Stimulated activated CD4-positive, alpha-beta T cell treated with anti-CD3 and anti-CD28 coated beads, Interleukin-4, amount 100 ng/mL, for 1 hour (primary cell): ENCODE measurements around the gene INKA1.
"Not testable (repeated sequence)": the region's sequence is repeated elsewhere in the genome, so short reads cannot be mapped to it uniquely, and the experiment has no call there.

Experiments used
- DNase-seq: peaks from one replicate; pipeline ENCODE4 v3.0.0-alpha.2; 2020

INKA1 gene

DNA sequence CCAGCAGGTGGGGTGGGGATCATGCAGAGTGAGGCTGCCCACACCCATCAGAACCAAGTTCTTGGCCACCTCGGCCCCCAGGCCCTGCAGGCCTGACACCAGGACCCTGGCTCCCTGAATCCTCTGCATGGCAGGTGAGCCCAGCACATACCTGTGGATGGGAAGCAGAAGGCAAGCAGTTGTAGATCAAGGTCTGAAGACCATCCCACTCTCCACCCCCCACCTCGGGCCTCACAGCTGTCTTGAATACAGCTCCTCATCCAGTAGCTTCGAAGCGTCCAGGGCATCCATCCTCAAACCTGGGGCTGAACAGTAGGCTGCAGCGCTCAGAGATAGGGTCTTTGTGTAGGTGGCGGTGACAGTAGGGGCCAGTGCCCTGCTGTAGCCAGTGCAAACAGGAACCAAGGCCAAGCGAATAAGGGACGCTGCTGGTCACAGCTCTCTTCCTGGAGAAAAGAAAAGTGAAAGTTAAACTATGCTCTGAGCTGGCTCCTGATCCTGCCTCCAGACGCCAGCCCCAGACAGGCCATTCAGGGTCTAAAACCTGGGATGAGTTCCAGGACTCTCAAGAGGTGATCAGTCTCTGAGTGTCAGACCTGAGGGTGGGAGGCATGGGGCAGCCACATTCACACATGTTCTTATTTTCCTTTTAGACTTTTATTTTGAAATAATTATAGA, 10.6 kb downstream of the INKA1 start, which contains the start of gene UBA7:
Gene UBA7, minus strand, starts transcription at position 457 of the 678 bp plus-strand sequence. Its CDS starts 166 bp downstream, at position 291.
- peak; percentile 29 for DNase-seq

GRCh38 chr3:49823131-49823530, 20.1 kb downstream of the INKA1 start:
- not testable (repeated sequence) for DNase-seq

DNA sequence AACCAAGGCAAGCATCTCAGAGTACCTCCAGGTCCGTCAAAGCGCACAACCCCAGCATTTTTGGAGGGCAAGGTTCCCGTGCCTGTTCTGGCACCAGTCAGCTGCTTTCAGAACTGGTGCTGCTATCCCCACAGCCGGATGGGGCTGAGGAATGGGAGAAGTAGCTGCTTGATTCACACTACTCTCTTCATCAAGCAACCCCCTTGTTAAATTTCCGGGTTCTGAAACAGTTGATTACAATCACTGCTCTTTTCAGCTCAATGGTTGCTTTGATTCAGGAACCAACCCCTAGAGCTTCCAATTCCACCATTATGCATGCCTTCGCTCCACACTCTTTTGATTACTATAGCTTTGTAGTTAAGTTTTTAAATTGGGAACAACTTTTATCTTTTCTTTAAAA, 23.0 kb downstream of the INKA1 start:
- no peak for DNase-seq

DNA sequence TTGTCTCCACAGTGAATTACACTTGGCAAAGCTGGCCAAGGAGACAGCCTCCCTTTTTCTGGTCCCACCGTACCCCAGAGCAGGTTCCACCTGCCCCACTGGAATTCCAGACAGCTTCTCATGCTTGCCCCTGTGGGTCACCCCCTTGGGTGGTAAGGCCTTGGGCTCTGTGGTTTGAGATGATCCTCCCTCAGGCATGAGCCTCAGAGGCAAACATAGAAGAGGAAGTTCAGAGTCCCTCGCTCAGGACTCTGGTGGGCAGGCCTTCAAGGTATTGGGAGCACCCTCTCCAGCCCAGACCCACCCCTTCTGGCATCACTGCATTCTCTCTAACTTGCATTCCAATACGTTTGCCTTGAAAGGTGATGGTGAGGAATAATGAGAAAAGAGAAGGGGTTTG, 28.3 kb downstream of the INKA1 start:
- no peak for DNase-seq

DNA sequence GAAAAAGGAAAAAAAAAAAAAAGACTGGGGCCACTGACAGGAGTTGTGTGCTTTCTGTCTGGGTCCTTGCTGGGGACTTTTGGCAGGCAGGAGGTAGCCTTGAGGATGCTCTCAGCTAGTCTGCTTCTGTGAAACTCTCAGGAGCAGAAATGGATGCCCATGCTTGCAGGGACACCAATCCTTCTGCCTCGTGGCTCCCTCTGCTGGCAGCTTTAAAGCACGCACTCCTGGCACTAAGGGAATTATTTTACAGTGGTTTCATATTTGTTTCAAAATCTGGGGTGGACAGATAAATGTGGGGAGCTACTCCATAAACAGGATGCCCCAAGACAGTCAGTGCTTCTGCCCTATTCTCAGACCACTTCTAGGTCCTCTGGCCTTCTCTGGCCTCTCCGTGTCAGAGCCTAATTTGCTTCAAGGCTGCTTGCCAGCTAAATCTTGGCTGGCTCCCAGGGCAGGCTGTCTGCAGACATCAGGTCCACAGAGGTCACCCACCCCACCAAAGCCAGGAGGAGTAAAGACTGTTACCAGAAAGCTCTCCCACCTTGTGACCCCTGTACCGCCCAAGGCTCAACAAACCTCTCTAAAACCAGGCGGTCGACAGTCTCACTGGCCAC, 36.2 kb downstream of the INKA1 start:
- peak; percentile 80 for DNase-seq

- no peak for DNase-seq
Observed at GRCh38 chr3:49840388-49840787, 37.3 kb downstream of the INKA1 start.

DNA sequence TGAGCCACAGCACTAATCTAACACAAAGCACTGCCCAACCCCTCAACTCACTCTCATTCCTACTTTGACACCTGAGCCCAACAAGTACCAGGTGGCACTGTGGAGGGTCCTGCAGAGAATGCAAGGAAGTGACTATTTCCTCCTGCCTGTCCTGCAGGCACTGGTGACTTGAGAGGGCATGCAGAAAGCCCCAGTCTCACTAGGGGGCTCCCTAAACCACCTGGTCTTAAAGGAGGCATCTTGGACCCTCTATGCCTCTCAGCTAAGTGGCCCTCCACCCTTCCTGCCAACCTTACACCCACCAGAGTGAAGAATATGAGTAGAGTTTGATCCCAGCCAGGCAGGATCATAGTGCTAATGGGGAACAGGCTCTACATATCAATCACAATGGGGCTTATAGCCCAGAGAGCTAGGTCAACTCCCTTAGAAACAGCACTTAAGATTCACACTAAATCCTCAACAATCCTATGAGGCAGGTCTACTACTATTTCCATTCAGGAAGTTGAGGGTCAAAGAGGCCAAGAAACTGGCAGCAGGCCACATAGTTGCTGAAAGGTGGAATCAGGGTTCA, 38.1 kb downstream of the INKA1 start:
- no peak for DNase-seq

DNA sequence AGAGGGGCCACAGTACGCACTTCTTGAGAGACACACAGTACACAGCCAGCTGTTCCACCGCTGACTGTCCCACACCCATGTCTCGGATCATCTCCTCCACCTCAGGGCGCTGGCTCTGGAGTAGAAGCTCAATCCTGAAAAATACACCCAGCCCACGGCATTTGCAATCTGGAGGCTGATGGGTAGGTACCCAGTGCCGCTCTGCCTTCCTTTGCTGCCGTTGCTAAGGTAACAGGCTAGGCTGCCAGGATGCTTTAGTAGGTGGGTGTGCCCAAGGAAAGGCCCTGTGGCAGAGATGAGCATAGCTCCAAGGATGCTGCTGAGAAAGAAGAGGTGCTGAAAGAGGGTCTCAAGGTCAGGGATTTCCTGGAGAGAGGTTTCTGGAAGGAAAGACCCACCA, 38.7 kb downstream of the INKA1 start:
- no peak for DNase-seq

DNA sequence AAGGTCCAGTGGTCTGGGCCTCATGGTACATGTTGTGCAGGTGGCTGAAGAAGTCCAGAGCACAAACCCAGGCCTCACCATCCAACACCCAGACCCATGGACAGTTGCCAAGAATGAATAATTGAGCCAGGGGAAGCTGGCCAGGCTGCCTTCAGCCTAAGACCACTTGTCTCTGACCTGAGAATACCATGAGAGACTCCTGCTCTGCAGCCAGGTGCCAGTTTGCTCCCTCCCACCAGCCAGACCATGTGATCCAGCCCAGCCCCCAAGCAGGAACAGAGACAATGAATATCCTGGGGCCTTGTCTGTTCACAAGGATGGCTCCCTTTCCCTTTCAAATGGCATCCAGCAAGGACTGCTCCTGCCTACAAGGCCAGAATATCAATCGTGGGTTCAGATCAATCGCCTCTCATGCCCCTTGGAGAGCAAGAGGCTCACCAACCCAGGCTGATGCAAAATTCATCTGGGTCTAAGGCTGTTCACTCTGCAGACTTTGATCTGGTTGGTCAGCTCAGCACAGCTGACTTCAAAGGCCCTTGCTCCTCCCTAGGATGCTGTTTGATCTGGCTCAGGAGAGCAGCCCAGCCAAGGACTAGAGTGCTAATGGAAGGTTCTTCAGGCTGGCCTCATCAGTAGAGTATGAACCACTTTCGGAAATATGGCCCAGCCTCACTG, 39.9 kb downstream of the INKA1 start:
- DNase-seq, result no peak

GRCh38 chr3:49844464-49845183, 41.6 kb downstream of the INKA1 start:
- no peak for DNase-seq

DNA sequence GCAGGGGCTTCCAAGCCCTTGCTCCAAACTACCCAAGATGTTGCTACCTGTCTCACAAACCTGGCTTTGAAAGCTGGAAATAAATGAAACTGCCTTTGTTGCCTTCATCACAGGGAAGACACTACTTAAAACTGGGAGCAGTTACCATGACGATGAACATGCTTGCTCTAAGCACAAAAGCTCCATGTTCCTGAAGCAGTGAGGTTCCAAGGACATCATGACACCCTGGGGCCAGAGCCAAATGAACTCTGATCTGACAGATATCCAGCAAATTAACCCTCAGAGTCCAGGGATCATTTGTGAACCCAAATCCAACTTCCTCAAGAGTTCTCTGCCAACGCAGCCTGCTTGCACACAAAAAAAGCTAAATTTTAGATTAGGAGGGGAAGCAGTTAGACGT, 42.6 kb downstream of the INKA1 start:
- no peak for DNase-seq
